ENCODE data around the gene ADI1.
"Not testable (repeated sequence)": the region's sequence is repeated elsewhere in the genome, so short reads cannot be mapped to it uniquely, and the experiment has no call there.

The ADI1 gene

GRCh38 chr2:3492951-3493614, 26.2 kb downstream of the ADI1 start:
- H3K9me3 ChIP-seq (ENCODE audit: control insufficient read depth, low read length): no peaks in the 10 kb centered on the region
- H3K27ac ChIP-seq (ENCODE audit: low read depth, low read length, severe bottlenecking): no peak overlapping the region
- 92% methylated on average over 24 to 27 of the region's 29 CpGs for WGBS, 2 experiments (ENCODE audit: insufficient coverage in 2 of 2)
- H3K4me1 ChIP-seq (ENCODE audit: control insufficient read depth, insufficient read depth, low read length, poor library complexity, severe bottlenecking): no peaks in the 10 kb centered on the region
- peaks cover 7% of the 10 kb centered on the region for H3K36me3 ChIP-seq (ENCODE audit: control insufficient read depth, insufficient read depth, low read length)
- H3K4me3 ChIP-seq (ENCODE audit: extremely low read depth, insufficient read depth, low read length, poor library complexity, severe bottlenecking): no peak overlapping the region

DNA sequence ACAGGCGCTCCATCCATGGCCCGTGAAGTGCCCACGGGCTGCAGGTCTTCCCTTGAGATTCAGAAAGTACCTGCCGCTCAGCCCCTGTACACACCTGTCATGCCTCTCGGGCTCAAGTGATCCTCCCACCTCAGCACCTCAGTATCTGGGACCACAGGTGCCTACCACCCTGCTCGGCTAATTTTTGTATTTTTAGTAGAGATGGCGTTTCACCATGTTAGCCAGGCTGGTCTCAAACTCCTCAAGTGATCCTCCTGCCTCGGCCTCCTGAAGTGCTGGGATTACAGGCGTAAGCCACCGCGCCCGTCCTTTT, 26.9 kb downstream of the ADI1 start:
- not testable (repeated sequence) for H3K4me1 ChIP-seq (ENCODE audit: control insufficient read depth, insufficient read depth, low read length, poor library complexity, severe bottlenecking); H3K4me3 ChIP-seq (ENCODE audit: extremely low read depth, insufficient read depth, low read length, poor library complexity, severe bottlenecking); H3K27ac ChIP-seq (ENCODE audit: low read depth, low read length, severe bottlenecking); H3K9me3 ChIP-seq (ENCODE audit: control insufficient read depth, low read length); H3K36me3 ChIP-seq (ENCODE audit: control insufficient read depth, insufficient read depth, low read length)
- WGBS, 2 experiments (ENCODE audit: insufficient coverage in 2 of 2): 90 to 98% methylated on average over 9 to 12 of the region's 12 CpGs

DNA sequence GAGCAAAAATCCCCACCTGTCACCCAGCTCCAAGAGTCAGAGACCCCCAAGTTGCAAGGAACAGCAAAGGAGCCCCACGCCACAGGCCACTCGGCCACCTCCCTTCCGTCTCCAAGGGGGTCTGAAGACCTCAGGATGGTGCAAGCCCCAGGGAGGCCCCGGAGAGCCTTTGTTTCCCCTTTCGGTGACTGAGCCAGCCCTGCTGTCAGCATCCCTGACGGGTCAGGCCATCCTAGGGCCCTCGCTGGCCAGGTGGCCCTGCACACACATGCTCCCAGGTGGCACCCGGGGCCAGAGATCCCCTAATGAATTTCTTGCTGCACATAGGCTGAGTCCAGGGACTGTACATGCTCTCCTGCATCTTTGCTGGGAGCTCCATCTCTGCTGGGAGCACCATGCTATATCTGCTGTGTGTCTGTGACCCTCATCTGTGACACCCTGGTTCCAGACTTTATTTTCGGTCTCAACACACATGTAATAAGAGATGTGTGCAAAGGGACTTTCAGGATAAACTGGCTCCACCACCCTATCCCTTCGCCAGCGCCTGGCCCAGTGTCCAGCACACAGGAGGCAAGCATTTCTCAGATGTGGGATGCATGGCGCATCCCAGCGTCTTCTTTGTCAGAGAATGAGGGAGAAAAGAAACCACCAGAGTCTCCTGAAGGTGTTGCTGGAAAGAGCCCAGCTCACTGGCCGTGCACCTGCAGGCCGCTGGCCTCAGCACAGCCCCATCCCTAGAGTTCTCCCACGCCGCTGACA, 27.4 kb downstream of the ADI1 start:
- 94 to 96% methylated on average over 16 to 17 of the region's 17 CpGs for WGBS, 2 experiments (ENCODE audit: insufficient coverage in 2 of 2)
- Histone ChIP-seq H3K4me3 (ENCODE audit: extremely low read depth, insufficient read depth, low read length, poor library complexity, severe bottlenecking) (no peak overlapping the region), H3K27ac (ENCODE audit: low read depth, low read length, severe bottlenecking) (no peak overlapping the region)

DNA sequence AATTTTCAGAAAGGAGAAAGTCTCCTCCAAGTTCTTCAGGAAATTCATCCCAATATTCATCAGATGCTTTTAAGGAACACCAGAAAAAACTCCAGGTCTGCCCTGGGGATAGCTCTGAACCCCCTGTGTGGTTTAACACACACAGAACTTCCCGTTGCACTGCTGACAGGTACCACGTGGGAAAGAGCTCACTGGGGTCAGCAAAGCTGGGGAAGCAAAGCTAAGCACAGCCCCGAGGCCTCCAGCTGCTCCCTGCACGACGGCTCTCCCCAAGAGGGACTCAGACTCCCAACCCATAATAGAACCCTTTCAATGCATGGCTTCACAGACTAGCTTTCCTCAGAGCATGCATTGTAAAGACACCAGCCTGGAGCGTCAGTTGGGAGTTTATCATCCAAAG, 28.0 kb downstream of the ADI1 start:
- Histone ChIP-seq H3K4me3 (ENCODE audit: extremely low read depth, insufficient read depth, low read length, poor library complexity, severe bottlenecking) (no peak overlapping the region), H3K36me3 (ENCODE audit: control insufficient read depth, insufficient read depth, low read length) (peaks cover 4% of the 10 kb centered on the region), H3K9me3 (ENCODE audit: control insufficient read depth, low read length) (no peaks in the 10 kb centered on the region), H3K4me1 (ENCODE audit: control insufficient read depth, insufficient read depth, low read length, poor library complexity, severe bottlenecking) (no peaks in the 10 kb centered on the region), H3K27ac (ENCODE audit: low read depth, low read length, severe bottlenecking) (no peak overlapping the region)
- WGBS, 2 experiments (ENCODE audit: insufficient coverage in 2 of 2): 77 to 88% methylated on average over 5 to 6 of the region's 6 CpGs

More for the DNA sequence above, 27.4 kb downstream of the ADI1 start:
- H3K4me1 ChIP-seq (ENCODE audit: control insufficient read depth, insufficient read depth, low read length, poor library complexity, severe bottlenecking): no peaks in the 10 kb centered on the region
- no peaks in the 10 kb centered on the region for H3K9me3 ChIP-seq (ENCODE audit: control insufficient read depth, low read length)
- peaks cover 3% of the 10 kb centered on the region for H3K36me3 ChIP-seq (ENCODE audit: control insufficient read depth, insufficient read depth, low read length)

DNA sequence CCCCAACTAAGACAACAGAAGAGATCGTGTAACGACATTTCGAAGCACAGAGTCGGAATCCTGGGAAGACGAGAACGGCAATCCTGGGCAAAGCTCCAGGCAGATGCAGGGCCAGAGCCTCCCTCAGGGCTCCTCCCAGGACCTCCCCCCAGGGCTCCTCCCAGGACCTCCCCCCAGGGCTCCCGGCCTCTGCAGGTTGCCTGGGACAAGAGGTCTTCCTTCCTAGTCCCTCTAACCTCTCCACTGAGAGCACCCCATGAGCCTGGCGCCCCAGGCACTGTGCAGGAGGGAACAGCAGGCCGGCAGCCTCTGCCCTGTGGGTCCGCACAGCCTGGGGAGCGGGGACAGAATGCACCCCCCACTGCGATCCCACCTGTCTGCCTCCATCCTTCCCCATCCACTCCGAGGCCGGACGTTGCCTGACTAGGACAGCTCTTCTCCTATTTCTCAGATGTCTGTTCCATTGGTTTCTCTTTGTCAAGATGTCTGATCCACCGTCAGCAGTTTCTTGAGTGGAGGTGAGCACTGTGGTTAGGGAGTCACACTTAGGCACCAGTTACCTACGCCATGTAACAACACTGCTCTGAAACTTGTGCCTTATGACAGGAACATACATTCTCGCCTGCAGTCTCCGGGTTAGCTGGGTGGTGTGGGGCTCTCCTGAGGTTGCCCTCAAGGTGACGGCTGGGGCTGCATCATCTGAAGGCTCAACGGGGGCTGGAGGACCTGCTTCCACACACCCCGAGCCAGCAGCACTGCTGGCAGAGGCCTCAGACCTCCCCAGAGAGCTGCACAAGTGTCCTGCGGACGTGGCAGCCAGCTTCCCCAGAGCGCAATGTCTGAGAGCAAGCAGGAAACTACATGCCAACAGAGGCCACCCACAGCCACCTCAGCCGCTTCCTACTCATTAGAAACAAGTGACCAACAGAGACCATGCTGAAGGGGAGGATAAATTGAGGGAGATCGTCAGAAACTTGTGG, 28.9 kb downstream of the ADI1 start:
- WGBS, 2 experiments (ENCODE audit: insufficient coverage in 2 of 2): 87 to 90% methylated on average over 22 to 23 of the region's 27 CpGs
- H3K4me3 ChIP-seq (ENCODE audit: extremely low read depth, insufficient read depth, low read length, poor library complexity, severe bottlenecking): no peak overlapping the region
- H3K9me3 ChIP-seq (ENCODE audit: control insufficient read depth, low read length): no peaks in the 10 kb centered on the region
- peaks cover 12% of the 10 kb centered on the region for H3K36me3 ChIP-seq (ENCODE audit: control insufficient read depth, insufficient read depth, low read length)
- H3K27ac ChIP-seq (ENCODE audit: low read depth, low read length, severe bottlenecking): no peak overlapping the region
- no peaks in the 10 kb centered on the region for H3K4me1 ChIP-seq (ENCODE audit: control insufficient read depth, insufficient read depth, low read length, poor library complexity, severe bottlenecking)

- no peak overlapping the region for H3K4me3 ChIP-seq (ENCODE audit: extremely low read depth, insufficient read depth, low read length, poor library complexity, severe bottlenecking)
- no peaks in the 10 kb centered on the region for H3K9me3 ChIP-seq (ENCODE audit: control insufficient read depth, low read length)
- no peak overlapping the region for H3K27ac ChIP-seq (ENCODE audit: low read depth, low read length, severe bottlenecking)
- H3K4me1 ChIP-seq (ENCODE audit: control insufficient read depth, insufficient read depth, low read length, poor library complexity, severe bottlenecking): no peaks in the 10 kb centered on the region
- 94 to 95% methylated on average over 15 to 16 of the region's 16 CpGs for WGBS, 2 experiments (ENCODE audit: insufficient coverage in 2 of 2)
- H3K36me3 ChIP-seq (ENCODE audit: control insufficient read depth, insufficient read depth, low read length): peaks cover 12% of the 10 kb centered on the region
These were observed 29.6 kb downstream of the ADI1 start for GRCh38 chr2:3489764-3490115.

- H3K4me3 ChIP-seq (ENCODE audit: extremely low read depth, insufficient read depth, low read length, poor library complexity, severe bottlenecking): no peak overlapping the region
- H3K4me1 ChIP-seq (ENCODE audit: control insufficient read depth, insufficient read depth, low read length, poor library complexity, severe bottlenecking): no peaks in the 10 kb centered on the region
- H3K9me3 ChIP-seq (ENCODE audit: control insufficient read depth, low read length): no peaks in the 10 kb centered on the region
- no peak overlapping the region for H3K27ac ChIP-seq (ENCODE audit: low read depth, low read length, severe bottlenecking)
- WGBS, 2 experiments (ENCODE audit: insufficient coverage in 2 of 2): 88 to 93% methylated on average over 19 to 26 of the region's 27 CpGs
- H3K36me3 ChIP-seq (ENCODE audit: control insufficient read depth, insufficient read depth, low read length): peaks cover 12% of the 10 kb centered on the region
These were observed 30.2 kb downstream of the ADI1 start for GRCh38 chr2:3488855-3489763.

DNA sequence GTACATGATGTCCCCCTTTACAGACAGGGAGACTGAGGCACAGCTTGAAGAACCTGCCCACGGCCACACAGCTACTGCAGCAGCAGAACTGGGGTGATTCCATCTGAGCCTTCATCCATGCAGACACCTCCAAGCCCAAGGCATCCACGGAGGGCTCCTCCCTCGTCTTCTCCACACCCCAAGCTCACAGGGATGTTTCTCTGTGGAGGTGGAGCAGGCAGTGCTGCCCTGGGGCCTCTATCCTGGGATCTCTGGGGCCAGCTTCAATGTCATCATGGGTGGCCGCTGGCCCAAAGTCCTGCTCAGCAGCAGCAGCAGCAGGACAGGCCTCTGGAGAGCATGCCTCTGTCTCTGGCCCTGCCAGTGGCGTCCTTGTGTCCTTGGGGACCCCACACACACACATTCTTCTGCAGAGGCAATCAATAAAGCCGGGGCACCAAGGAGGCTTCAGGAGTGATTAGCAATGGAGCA, 31.2 kb downstream of the ADI1 start:
- no peak overlapping the region for H3K4me3 ChIP-seq (ENCODE audit: extremely low read depth, insufficient read depth, low read length, poor library complexity, severe bottlenecking)
- no peaks in the 10 kb centered on the region for H3K4me1 ChIP-seq (ENCODE audit: control insufficient read depth, insufficient read depth, low read length, poor library complexity, severe bottlenecking)
- no peak overlapping the region for H3K27ac ChIP-seq (ENCODE audit: low read depth, low read length, severe bottlenecking)
- no peaks in the 10 kb centered on the region for H3K9me3 ChIP-seq (ENCODE audit: control insufficient read depth, low read length)
- WGBS, 2 experiments (ENCODE audit: insufficient coverage in 2 of 2): 85 to 94% methylated on average over 3 to 5 of the region's 6 CpGs
- H3K36me3 ChIP-seq (ENCODE audit: control insufficient read depth, insufficient read depth, low read length): peaks cover 12% of the 10 kb centered on the region

GRCh38 chr2:3487432-3487831, 31.9 kb downstream of the ADI1 start:
- no peak overlapping the region for H3K4me3 ChIP-seq (ENCODE audit: extremely low read depth, insufficient read depth, low read length, poor library complexity, severe bottlenecking)
- H3K9me3 ChIP-seq (ENCODE audit: control insufficient read depth, low read length): no peaks in the 10 kb centered on the region
- no peak overlapping the region for H3K27ac ChIP-seq (ENCODE audit: low read depth, low read length, severe bottlenecking)
- 92 to 99% methylated on average over 9 to 10 of the region's 10 CpGs for WGBS, 2 experiments (ENCODE audit: insufficient coverage in 2 of 2)
- H3K36me3 ChIP-seq (ENCODE audit: control insufficient read depth, insufficient read depth, low read length): peaks cover 12% of the 10 kb centered on the region
- H3K4me1 ChIP-seq (ENCODE audit: control insufficient read depth, insufficient read depth, low read length, poor library complexity, severe bottlenecking): no peaks in the 10 kb centered on the region

DNA sequence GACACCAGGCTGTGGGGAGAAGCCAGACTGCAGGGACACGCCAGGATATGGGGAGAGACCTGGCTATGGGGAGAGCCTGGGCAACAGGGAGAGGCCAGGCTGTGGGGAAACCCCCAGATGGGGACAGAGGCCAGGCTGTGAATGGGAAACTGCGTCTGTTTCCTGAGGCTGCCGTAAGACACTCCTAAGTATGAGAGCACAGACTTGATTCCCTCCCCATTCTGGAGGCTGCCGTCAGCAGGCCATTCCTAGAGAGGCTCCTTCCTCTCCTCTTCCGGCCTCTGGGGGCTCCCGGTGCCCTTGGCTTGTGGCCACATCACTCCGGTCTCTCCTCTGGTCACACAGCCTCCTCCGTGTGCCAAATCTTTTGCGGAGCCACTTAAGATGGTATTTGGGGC, 32.3 kb downstream of the ADI1 start:
- Histone ChIP-seq H3K4me3 (ENCODE audit: extremely low read depth, insufficient read depth, low read length, poor library complexity, severe bottlenecking) (no peak overlapping the region), H3K36me3 (ENCODE audit: control insufficient read depth, insufficient read depth, low read length) (peaks cover 12% of the 10 kb centered on the region), H3K9me3 (ENCODE audit: control insufficient read depth, low read length) (no peaks in the 10 kb centered on the region), H3K27ac (ENCODE audit: low read depth, low read length, severe bottlenecking) (no peak overlapping the region), H3K4me1 (ENCODE audit: control insufficient read depth, insufficient read depth, low read length, poor library complexity, severe bottlenecking) (no peaks in the 10 kb centered on the region)
- 97% methylated on average over 7 to 9 of the region's 9 CpGs for WGBS, 2 experiments (ENCODE audit: insufficient coverage in 2 of 2)
